ENCODE results near the gene GNG14. TPM values are rescaled to one million over a fixed set of nuclear protein-coding genes. Genes with fewer than 3 reads are reported as not detected.
"Not testable (repeated sequence)": the region's sequence is repeated elsewhere in the genome, so short reads cannot be mapped to it uniquely, and the experiment has no call there.

GNG14 gene
- polyA plus RNA-seq (ENCODE audit: insufficient read length), result not detected

GRCh38 chr19:12687496-12688196, at the start of gene GNG14:
Gene GNG14 (plus strand): TSS chr19:12687998. CDS start chr19:12688049, 51 bp downstream.
- DNase-seq (ENCODE audit: low read depth), result no peak

- no peak for DNase-seq (ENCODE audit: low read depth)
Observed at GRCh38 chr19:12638611-12639182, 49.1 kb upstream of the GNG14 start.

GRCh38 chr19:12639901-12640613, 47.7 kb upstream of the GNG14 start:
- DNase-seq (ENCODE audit: low read depth), result peak; percentile 26

- DNase-seq (ENCODE audit: low read depth), result no peak
Observed at GRCh38 chr19:12641456-12641855, 46.3 kb upstream of the GNG14 start.

GRCh38 chr19:12642506-12642905, 45.3 kb upstream of the GNG14 start:
- DNase-seq (ENCODE audit: low read depth), result no peak

- DNase-seq (ENCODE audit: low read depth), result not testable (repeated sequence)
Observed at GRCh38 chr19:12643716-12644115, 44.1 kb upstream of the GNG14 start.

- no peak for DNase-seq (ENCODE audit: low read depth)
Observed at GRCh38 chr19:12646551-12646950, 41.2 kb upstream of the GNG14 start.

- DNase-seq (ENCODE audit: low read depth), result no peak
Observed at GRCh38 chr19:12647047-12647446, 40.8 kb upstream of the GNG14 start.

GRCh38 chr19:12647490-12648071, 40.2 kb upstream of the GNG14 start:
- DNase-seq (ENCODE audit: low read depth), result no peak

GRCh38 chr19:12648088-12648487, 39.7 kb upstream of the GNG14 start:
- no peak for DNase-seq (ENCODE audit: low read depth)

GRCh38 chr19:12649941-12650340, 37.9 kb upstream of the GNG14 start:
- no peak for DNase-seq (ENCODE audit: low read depth)

GRCh38 chr19:12652219-12652618, 35.6 kb upstream of the GNG14 start:
- no peak for DNase-seq (ENCODE audit: low read depth)

GRCh38 chr19:12655546-12655945, 32.3 kb upstream of the GNG14 start:
- DNase-seq (ENCODE audit: low read depth), result no peak

- DNase-seq (ENCODE audit: low read depth), result no peak
Observed at GRCh38 chr19:12656899-12657571, 30.8 kb upstream of the GNG14 start.

- no peak for DNase-seq (ENCODE audit: low read depth)
Observed at GRCh38 chr19:12657966-12658365, 29.8 kb upstream of the GNG14 start.

- DNase-seq (ENCODE audit: low read depth), result no peak
Observed at GRCh38 chr19:12660980-12661379, 26.8 kb upstream of the GNG14 start.

GRCh38 chr19:12664406-12665280, 23.2 kb upstream of the GNG14 start:
- DNase-seq (ENCODE audit: low read depth), result no peak

- no peak for DNase-seq (ENCODE audit: low read depth)
Observed at GRCh38 chr19:12665281-12665573, 22.6 kb upstream of the GNG14 start.

- DNase-seq (ENCODE audit: low read depth), result no peak
Observed at GRCh38 chr19:12665671-12666264, 22.0 kb upstream of the GNG14 start.

GRCh38 chr19:12666265-12667048, 21.3 kb upstream of the GNG14 start, which contains the start of the genes MAN2B1 and WDR83:
Gene MAN2B1 (minus strand): TSS chr19:12666742. CDS start chr19:12666701, 41 bp downstream.
Gene WDR83 (plus strand): TSS chr19:12666807. CDS start chr19:12669791, 2,984 bp downstream.
- no peak for DNase-seq (ENCODE audit: low read depth)
